Karpas-422 (cell line): ENCODE results near the gene IRF2BP2. TPM values are rescaled to one million over a fixed set of nuclear protein-coding genes. Genes with fewer than 3 reads are reported as not detected.

ENCODE experiments used
- DNase-seq: peaks from one replicate; pipeline ENCODE4 v3.0.0-alpha.2; 2015
- H2AFZ ChIP-seq: fragments of 200-600 bp; sonication (generic); 2 replicates; pipeline ENCODE4 v1.6.1; 2014; ENCODE audit warnings: antibody characterized with exemption, low read length, mixed read lengths
- H3K27ac ChIP-seq: fragments of 200-600 bp; sonication (generic); 2 replicates; pipeline ENCODE4 v1.5.1; 2014; ENCODE audit warnings: mild to moderate bottlenecking, low read length, moderate library complexity
- H3K27me3 ChIP-seq: fragments of 200-600 bp; sonication (generic); 2 replicates; pipeline ENCODE4 v1.6.1; 2014; ENCODE audit warnings: low read length, mixed read lengths
- H3K36me3 ChIP-seq: fragments of 200-600 bp; sonication (generic); 2 replicates; pipeline ENCODE4 v1.6.1; 2014; ENCODE audit warnings: low read length, mixed read lengths; ENCODE audit not compliant: insufficient read depth
- H3K4me1 ChIP-seq: fragments of 200-600 bp; sonication (generic); 2 replicates; pipeline ENCODE4 v1.6.1; 2014; ENCODE audit warnings: mild to moderate bottlenecking, low read length, mixed read lengths
- H3K4me2 ChIP-seq: fragments of 200-600 bp; sonication (generic); 2 replicates; pipeline ENCODE4 v1.6.1; 2014; ENCODE audit warnings: low read length, low read depth, mild to moderate bottlenecking; ENCODE audit not compliant: poor library complexity, severe bottlenecking
- H3K4me3 ChIP-seq: fragments of 200-600 bp; sonication (generic); 2 replicates; pipeline ENCODE4 v1.5.1; 2014; ENCODE audit warnings: mild to moderate bottlenecking, antibody characterized with exemption, low read length, mixed read lengths
- H3K79me2 ChIP-seq: fragments of 200-600 bp; sonication (generic); 2 replicates; pipeline ENCODE4 v1.6.1; 2014; ENCODE audit warnings: mild to moderate bottlenecking, low read length, mixed read lengths
- H3K9ac ChIP-seq: fragments of 200-600 bp; sonication (generic); 2 replicates; pipeline ENCODE4 v1.6.0; 2014; ENCODE audit warnings: low read length
- H3K9me2 ChIP-seq: fragments of 200-600 bp; sonication (generic), shearing (Covaris generic); replicated peaks from 2 replicates; pipeline ENCODE4 v1.6.0; 2014; ENCODE audit warnings: mild to moderate bottlenecking, low read length, moderate library complexity; ENCODE audit not compliant: insufficient read depth
- H3K9me3 ChIP-seq: fragments of 300-700, 200-600 bp; sonication (generic); 2 replicates; pipeline ENCODE4 v1.6.1; 2014; ENCODE audit warnings: low read length, mixed read lengths
- H4K20me1 ChIP-seq: fragments of 200-600 bp; sonication (generic); 2 replicates; pipeline ENCODE4 v1.6.1; 2014; ENCODE audit warnings: mild to moderate bottlenecking, antibody characterized with exemption, low read length, low read depth; ENCODE audit not compliant: insufficient read depth
- small RNA-seq: library from RNA; depleted of rRNA; stranded (forward); fragments of <200 nt; gene quantifications from one replicate; pipeline ENCODE3, GENCODE V24; 2014
- total RNA-seq: library from RNA; depleted of rRNA; stranded (reverse); fragments of >200 nt; shearing (Covaris generic); gene quantifications from 2 replicates; pipeline ENCODE4 v1.2.3, GENCODE V29; 2014; ENCODE audit warnings: low replicate concordance; rRNA removed

IRF2BP2 gene
- total RNA-seq, 1 experiment from 2014 or later = 14.1 TPM

DNA sequence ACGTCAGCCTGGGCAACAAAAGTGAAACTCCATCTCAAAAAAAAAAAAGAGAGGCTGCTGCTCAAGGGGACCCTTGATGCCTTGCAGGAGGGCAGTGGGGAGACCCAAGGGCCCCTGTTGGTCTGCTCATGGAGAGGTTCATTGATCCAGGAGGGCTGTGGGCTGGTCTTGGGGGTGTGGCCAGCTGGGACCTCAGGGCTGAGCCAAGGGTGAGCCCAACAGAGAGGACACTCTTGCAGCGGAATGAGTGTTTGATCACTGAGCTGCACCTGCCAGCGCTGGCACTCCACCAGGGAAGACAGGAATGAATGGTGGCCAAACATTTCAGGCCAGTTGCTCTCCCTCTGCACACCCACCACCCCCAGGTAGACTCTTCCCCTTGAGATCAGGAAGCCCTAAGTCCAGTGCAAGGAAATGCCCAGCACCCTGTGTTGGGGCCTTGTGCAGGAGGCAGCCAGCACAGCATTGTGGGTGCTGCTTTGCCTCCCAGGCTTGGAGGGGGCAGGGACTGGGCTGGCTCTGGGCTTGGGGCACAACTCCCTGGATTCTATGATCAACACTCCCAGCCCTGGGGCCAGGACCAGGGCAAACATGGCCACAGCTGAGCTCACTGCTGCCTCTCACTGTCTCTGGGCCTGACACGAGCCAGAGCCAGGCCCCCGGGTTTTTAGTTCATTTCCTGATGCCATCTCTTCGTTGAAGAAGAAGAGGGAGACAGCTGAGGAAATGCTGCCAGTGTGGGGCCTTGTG, 50.7 kb downstream of the IRF2BP2 start:
- Histone ChIP-seq H4K20me1 (no peaks in the 10 kb centered on the region), H3K79me2 (no peaks in the 10 kb centered on the region), H3K9ac (no peak overlapping the region), H3K27me3 (no peaks in the 10 kb centered on the region), H3K36me3 (no peaks in the 10 kb centered on the region), H3K4me2 (no peak overlapping the region), H3K4me1 (no peaks in the 10 kb centered on the region), H3K4me3 (no peak overlapping the region), H2AFZ (no peak overlapping the region), H3K9me2 (no peaks in the 10 kb centered on the region), H3K27ac (no peak overlapping the region), H3K9me3 (no peaks in the 10 kb centered on the region)
- no peak for DNase-seq

DNA sequence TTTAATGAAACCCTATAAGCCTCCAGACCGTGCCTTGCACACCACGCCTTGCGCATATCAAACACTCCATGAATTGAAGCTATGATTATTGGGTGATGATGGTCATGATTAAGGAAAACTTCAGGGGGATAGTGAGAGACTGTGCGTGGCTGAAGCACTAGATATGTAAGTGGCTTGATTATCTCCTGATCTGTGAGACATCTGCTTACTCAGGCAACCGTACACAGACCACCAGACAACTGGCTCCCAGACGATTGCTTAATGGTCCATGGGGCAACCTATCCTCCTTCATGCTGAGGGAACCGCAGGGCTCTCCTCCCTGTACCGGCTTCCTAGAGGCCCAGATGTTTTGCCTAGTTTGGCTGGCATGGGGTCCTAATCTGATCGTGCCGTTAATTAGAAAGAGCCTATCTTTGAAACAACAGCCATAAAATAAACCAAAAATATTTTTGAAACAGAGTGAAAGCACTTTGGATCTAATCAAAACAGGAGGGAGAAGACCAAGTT, 51.6 kb downstream of the IRF2BP2 start:
- no peak overlapping the region for H3K9ac ChIP-seq
- no peaks in the 10 kb centered on the region for H3K9me3 ChIP-seq
- no peaks in the 10 kb centered on the region for H3K27me3 ChIP-seq
- no peaks in the 10 kb centered on the region for H3K79me2 ChIP-seq
- no peaks in the 10 kb centered on the region for H3K4me1 ChIP-seq
- H4K20me1 ChIP-seq = no peaks in the 10 kb centered on the region
- no peak overlapping the region for H2AFZ ChIP-seq
- H3K4me2 ChIP-seq = no peak overlapping the region
- H3K27ac ChIP-seq = no peak overlapping the region
- H3K9me2 ChIP-seq = no peaks in the 10 kb centered on the region
- no peak overlapping the region for H3K4me3 ChIP-seq
- no peaks in the 10 kb centered on the region for H3K36me3 ChIP-seq
- DNase-seq = no peak

DNA sequence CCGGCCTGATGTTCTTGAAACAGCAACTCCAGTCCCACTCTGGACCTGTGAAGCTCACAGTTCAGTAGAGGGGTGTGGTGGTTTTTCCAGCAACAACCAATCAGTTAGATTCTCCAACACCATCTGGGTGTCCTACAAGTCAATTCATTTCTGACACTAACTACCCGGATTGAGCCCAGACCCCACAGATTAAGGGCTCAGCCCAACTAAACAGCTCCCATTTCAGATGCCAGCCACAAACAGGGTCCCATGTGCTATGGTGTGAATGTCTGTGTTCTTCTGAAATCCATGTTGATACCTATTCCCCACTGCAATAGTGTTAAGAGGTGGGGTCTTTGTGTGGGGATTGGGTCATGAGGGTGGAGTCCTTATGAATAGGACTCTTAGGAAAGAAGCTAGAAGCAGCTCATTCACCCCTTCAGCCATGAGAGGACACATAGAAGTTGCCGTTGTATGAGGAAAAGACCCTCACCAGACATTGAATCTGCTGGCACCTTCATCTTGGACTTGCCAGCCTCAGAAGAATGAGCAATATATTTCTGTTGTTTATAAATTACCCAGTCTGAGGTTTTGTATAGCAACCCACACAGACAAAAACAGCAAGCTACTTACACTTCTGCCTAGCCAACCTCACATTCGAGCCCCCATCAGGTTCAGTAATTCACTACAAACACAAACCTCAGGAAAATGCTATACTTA, 53.6 kb downstream of the IRF2BP2 start:
- Histone ChIP-seq H4K20me1 (no peaks in the 10 kb centered on the region), H3K4me2 (no peak overlapping the region), H3K79me2 (no peaks in the 10 kb centered on the region), H3K36me3 (no peaks in the 10 kb centered on the region), H3K9ac (no peak overlapping the region), H3K9me3 (no peaks in the 10 kb centered on the region), H3K27ac (no peak overlapping the region), H2AFZ (no peak overlapping the region), H3K9me2 (no peaks in the 10 kb centered on the region), H3K27me3 (no peaks in the 10 kb centered on the region), H3K4me1 (no peaks in the 10 kb centered on the region), H3K4me3 (no peak overlapping the region)
- no peak for DNase-seq

DNA sequence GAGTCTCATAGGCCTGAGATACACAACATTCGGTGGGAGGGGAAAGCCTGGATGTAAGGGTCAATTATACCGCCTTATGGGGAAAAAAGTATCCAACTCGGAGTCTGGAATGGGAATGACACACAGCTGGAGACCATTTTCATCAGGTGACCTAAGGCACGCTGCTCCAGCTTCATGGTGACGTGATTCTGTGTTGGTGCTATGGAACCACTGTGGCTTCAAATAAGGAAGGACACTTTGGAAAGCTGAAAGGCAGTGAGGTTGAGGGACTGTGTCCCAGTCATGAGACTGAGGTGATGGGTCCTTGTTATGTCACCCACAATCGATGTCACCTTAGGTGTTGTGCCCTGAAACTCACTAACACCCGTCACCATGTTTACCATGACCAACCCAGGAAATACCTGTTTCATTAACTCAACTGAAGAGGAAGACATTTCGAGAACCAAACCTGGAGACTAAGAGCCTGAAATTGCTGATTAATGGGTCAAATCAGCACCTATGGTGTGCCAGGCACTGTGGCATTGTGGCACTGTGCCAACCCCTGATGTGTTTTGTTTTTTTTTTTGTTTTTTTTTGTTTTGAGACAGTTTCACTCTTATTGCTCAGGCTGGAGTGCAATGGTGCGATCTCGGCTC, 54.5 kb downstream of the IRF2BP2 start:
- Histone ChIP-seq H4K20me1 (no peaks in the 10 kb centered on the region), H3K4me1 (no peaks in the 10 kb centered on the region), H3K79me2 (no peaks in the 10 kb centered on the region), H3K9me3 (no peaks in the 10 kb centered on the region), H3K9me2 (no peaks in the 10 kb centered on the region), H3K4me3 (no peak overlapping the region), H2AFZ (no peak overlapping the region), H3K27me3 (no peaks in the 10 kb centered on the region), H3K27ac (no peak overlapping the region), H3K9ac (no peak overlapping the region), H3K4me2 (no peak overlapping the region), H3K36me3 (no peaks in the 10 kb centered on the region)
- DNase-seq = no peak

DNA sequence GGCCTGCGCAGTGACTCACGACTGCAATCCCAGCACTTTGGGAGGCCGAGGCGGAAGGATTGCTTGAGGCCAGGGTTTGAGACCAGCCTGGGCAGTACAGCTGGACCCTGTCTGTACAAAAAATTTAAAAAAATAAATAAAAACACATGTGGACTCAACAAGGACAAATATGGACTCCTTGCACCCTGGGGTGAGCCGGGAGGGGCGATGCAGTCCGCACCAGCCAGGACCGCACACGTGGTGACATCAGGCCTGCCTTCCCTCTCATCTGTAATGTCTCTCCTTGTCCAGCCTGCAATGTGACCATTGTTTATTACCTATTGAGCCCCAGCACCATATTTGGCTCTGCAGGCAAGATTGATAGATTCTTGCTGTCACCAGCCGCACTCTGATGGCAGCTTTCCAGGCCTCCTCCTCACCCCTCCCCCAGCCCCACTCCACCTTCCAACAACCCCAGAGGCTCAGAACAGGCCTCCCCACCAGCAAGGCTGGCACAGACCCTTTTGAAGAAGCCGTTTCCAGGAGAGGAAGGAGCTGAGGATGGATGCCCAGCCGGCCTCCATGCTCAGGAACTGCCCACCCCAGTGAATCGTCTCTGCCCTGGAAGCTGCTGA, 55.2 kb downstream of the IRF2BP2 start:
- H3K27ac ChIP-seq = no peak overlapping the region
- H3K36me3 ChIP-seq = no peaks in the 10 kb centered on the region
- H3K4me1 ChIP-seq = no peaks in the 10 kb centered on the region
- H3K9me2 ChIP-seq = no peaks in the 10 kb centered on the region
- H3K27me3 ChIP-seq = no peaks in the 10 kb centered on the region
- no peaks in the 10 kb centered on the region for H3K9me3 ChIP-seq
- H2AFZ ChIP-seq = no peak overlapping the region
- H3K9ac ChIP-seq = no peak overlapping the region
- DNase-seq = no peak
- no peak overlapping the region for H3K4me2 ChIP-seq
- H3K4me3 ChIP-seq = no peak overlapping the region
- no peaks in the 10 kb centered on the region for H3K79me2 ChIP-seq
- H4K20me1 ChIP-seq = no peaks in the 10 kb centered on the region

Small RNA genes lying within 50 kb of the gene (small RNA-seq; reads per million reads assigned to genes)
- gene RF00096 = 0.36 reads per million

Other genes starting within 250 kb of the IRF2BP2 start
- gene COA6, start 236.7 kb downstream of the IRF2BP2 start, total RNA-seq = 48.9 and 55.0 TPM in 2 replicates
- 27.9 and 70.9 TPM in 2 replicates for gene TARBP1, start 131.0 kb downstream of the IRF2BP2 start, total RNA-seq